Measurements from ENCODE around the gene DOCK1. TPM values are rescaled to one million over a fixed set of nuclear protein-coding genes. Genes with fewer than 3 reads are reported as not detected.

DOCK1 gene
- total RNA-seq, 1 donor from 2014 or later, result 16.8 TPM

- Histone ChIP-seq H3K27ac (replicated peaks) (no peak overlapping the region), H3K4me1 (peaks cover 34% of the 10 kb centered on the region)
- intact Hi-C loops (cut with micrococcal nuclease), result no loop called here
Measured at GRCh38 chr10:126924180-126924914, 19.1 kb downstream of the DOCK1 start.

GRCh38 chr10:126924915-126925300 is 19.7 kb downstream of the DOCK1 start:
- intact Hi-C loops (cut with micrococcal nuclease), result no loop called here

More at GRCh38 chr10:126924180-126924914, 19.1 kb downstream of the DOCK1 start:
- no peak overlapping the region for H3K4me3 ChIP-seq
- no peaks in the 10 kb centered on the region for H3K27me3 ChIP-seq (ENCODE audit: low read depth)
- no peak for TF ChIP-seq CTCF (IDR thresholded peaks at IDR 0.05; ENCODE audit: borderline replicate concordance)
- H3K36me3 ChIP-seq, result peaks cover 12% of the 10 kb centered on the region
- DNase-seq, result no peak
- no peaks in the 10 kb centered on the region for H3K9me3 ChIP-seq (replicated peaks)

DNA sequence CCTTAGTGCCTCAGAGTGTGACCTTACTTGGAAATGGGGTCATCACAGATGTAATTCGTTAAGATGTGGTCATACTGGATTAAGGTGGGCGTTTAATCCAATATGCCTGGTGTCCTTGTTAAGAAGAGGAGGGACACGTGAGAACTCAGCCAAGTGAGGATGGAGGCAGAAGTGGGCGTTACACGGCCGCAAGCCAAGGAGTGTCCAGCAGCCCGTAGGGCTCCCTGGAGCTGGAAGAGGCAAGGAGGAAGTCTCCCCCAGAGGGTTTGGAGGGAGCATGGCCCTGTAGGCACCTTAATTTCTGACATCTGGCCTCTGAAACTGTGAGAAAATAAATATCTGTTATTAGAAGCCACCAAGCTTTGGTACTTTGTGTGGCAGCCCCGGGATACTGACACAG is 21.3 kb downstream of the DOCK1 start:
- H3K27me3 ChIP-seq (ENCODE audit: low read depth), result no peaks in the 10 kb centered on the region
- H3K36me3 ChIP-seq, result peaks cover 12% of the 10 kb centered on the region
- no peak for DNase-seq
- peaks cover 39% of the 10 kb centered on the region for H3K4me1 ChIP-seq
- TF ChIP-seq CTCF (IDR thresholded peaks at IDR 0.05; ENCODE audit: borderline replicate concordance), result no peak
- no peak overlapping the region for H3K27ac ChIP-seq (replicated peaks)
- intact Hi-C loops (cut with micrococcal nuclease), result no loop called here
- no peaks in the 10 kb centered on the region for H3K9me3 ChIP-seq (replicated peaks)
- H3K4me3 ChIP-seq, result no peak overlapping the region

More at GRCh38 chr10:126924915-126925300, 19.7 kb downstream of the DOCK1 start:
- no peak overlapping the region for H3K4me3 ChIP-seq
- H3K27ac ChIP-seq (replicated peaks), result no peak overlapping the region
- peaks cover 29% of the 10 kb centered on the region for H3K4me1 ChIP-seq
- peaks cover 12% of the 10 kb centered on the region for H3K36me3 ChIP-seq
- DNase-seq, result no peak
- no peak for TF ChIP-seq CTCF (IDR thresholded peaks at IDR 0.05; ENCODE audit: borderline replicate concordance)
- H3K27me3 ChIP-seq (ENCODE audit: low read depth), result no peaks in the 10 kb centered on the region
- H3K9me3 ChIP-seq (replicated peaks), result no peaks in the 10 kb centered on the region

- Histone ChIP-seq H3K27me3 (ENCODE audit: low read depth) (no peaks in the 10 kb centered on the region), H3K9me3 (replicated peaks) (no peaks in the 10 kb centered on the region), H3K4me1 (peaks cover 52% of the 10 kb centered on the region), H3K27ac (replicated peaks) (no peak overlapping the region), H3K4me3 (no peak overlapping the region), H3K36me3 (peaks cover 12% of the 10 kb centered on the region)
- DNase-seq, result no peak
- intact Hi-C loops (cut with micrococcal nuclease), result no loop called here
- no peak for TF ChIP-seq CTCF (IDR thresholded peaks at IDR 0.05; ENCODE audit: borderline replicate concordance)
Measured at GRCh38 chr10:126927799-126928198, 22.6 kb downstream of the DOCK1 start.

DNA sequence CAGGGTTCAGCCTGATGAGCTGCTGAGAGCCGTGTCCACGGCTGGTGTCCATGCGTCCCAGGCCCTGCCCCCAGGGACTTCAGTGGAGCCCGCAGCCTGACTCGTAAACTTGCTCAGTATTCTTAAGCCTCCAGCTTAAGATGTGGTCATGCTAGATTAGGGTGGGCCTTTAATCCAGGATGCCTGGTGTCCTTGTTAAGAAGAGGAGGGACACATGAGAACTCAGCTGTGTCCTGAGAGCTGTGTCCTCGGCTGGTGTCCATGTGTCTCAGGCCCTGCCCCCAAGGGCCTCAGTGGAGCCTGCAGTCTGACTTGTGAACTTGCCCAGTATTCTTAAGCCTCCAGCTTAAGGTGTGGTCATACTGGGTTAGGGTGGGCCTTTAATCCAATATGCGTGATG is 23.0 kb downstream of the DOCK1 start:
- Histone ChIP-seq H3K4me3 (no peak overlapping the region), H3K9me3 (replicated peaks) (no peaks in the 10 kb centered on the region), H3K27ac (replicated peaks) (no peak overlapping the region), H3K4me1 (peaks cover 55% of the 10 kb centered on the region), H3K27me3 (ENCODE audit: low read depth) (no peaks in the 10 kb centered on the region), H3K36me3 (peaks cover 12% of the 10 kb centered on the region)
- intact Hi-C loops (cut with micrococcal nuclease), result no loop called here
- no peak for TF ChIP-seq CTCF (IDR thresholded peaks at IDR 0.05; ENCODE audit: borderline replicate concordance)
- no peak for DNase-seq

Data from left ventricle myocardium inferior (tissue), 1 donor.